ENCODE measurements around the gene SEC14L6. TPM values are rescaled to one million over a fixed set of nuclear protein-coding genes. Genes with fewer than 3 reads are reported as not detected.

The SEC14L6 gene
- total and polyA plus RNA-seq, 9 of the 15 experiments (the other 6 are each of a cell fraction or from before 2014, with no cell fraction given): 0.29 to 6.1 (median 1.9) TPM

GRCh38 chr22:30541961-30542810 is 4.4 kb downstream of the SEC14L6 start:
- peak overlapping the region; percentile 45 for H3K4me3 ChIP-seq
- BruUV-seq (replicated peaks): no TSS peak
- no peak for TF ChIP-seq SLC30A9 (CRISPR knock-in tag; IDR thresholded peaks at IDR 0.05)
- no peak for TF ChIP-seq CSDE1 (IDR thresholded peaks at IDR 0.05)
- TF ChIP-seq HOMEZ (CRISPR knock-in tag; IDR thresholded peaks at IDR 0.05): no peak
- TF ChIP-seq ERF (CRISPR knock-in tag; IDR thresholded peaks at IDR 0.05): no peak
- peak; percentile 43; the same call in 1 of the 2 replicates for TF ChIP-seq PHF8 (IDR thresholded peaks at IDR 0.05; ENCODE audit: borderline replicate concordance, low read length)
- TF ChIP-seq MXI1 (IDR thresholded peaks at IDR 0.05; ENCODE audit: low read depth, low read length): no peak
- no peak for TF ChIP-seq ZNF584 (CRISPR knock-in tag; IDR thresholded peaks at IDR 0.05; ENCODE audit: low read depth)
- no peak for TF ChIP-seq SNAPC5 (CRISPR knock-in tag; IDR thresholded peaks at IDR 0.05)
- TF ChIP-seq ZNF695 (CRISPR knock-in tag; IDR thresholded peaks at IDR 0.05): no peak
- TF ChIP-seq ZNF407 (IDR thresholded peaks at IDR 0.05; ENCODE audit: low read depth): no peak
- TF ChIP-seq ADNP (tag; IDR thresholded peaks at IDR 0.05): no peak
- TF ChIP-seq CTBP1 (IDR thresholded peaks at IDR 0.05; ENCODE audit: borderline replicate concordance): peak; percentile 44; the same call in 1 of the 2 replicates

More at GRCh38 chr22:30541961-30542810, 4.4 kb downstream of the SEC14L6 start:
- H4K20me1 ChIP-seq (replicated peaks; ENCODE audit: control insufficient read depth, insufficient read depth, low read length): no peaks in the 10 kb centered on the region
- H2AFZ ChIP-seq (ENCODE audit: low read depth, low read length): peak overlapping the region; percentile 87
- peaks cover 6 to 19% of the 10 kb centered on the region in 2 experiments; a peak in 4 of 5 replicates for H3K4me1 ChIP-seq (replicated peaks in 1 of 2; ENCODE audit: control insufficient read depth in 2 of 2, insufficient read depth in 2 of 2, low read length in 2 of 2)
- 10% methylated on average over 17 of the region's 64 CpGs for WGBS (ENCODE audit: insufficient coverage, low coverage, missing lambda C conversion rate)
- H3K27me3 ChIP-seq (ENCODE audit: control insufficient read depth in 2 of 2, insufficient read depth in 2 of 2, low read length in 2 of 2): no peaks in the 10 kb centered on the region
- no peaks in the 10 kb centered on the region for H3K79me2 ChIP-seq (ENCODE audit: control insufficient read depth, insufficient read depth, low read length)
- ChIA-PET POLR2A (interaction anchor here (0.6 to 0.8 kb wide), 2 partner anchors 10 to 609 kb away, joined by 3 to 5 read pairs; no protein-coding TSS in a partner anchor), CTCF (ENCODE audit: low intra/inter-chr PET ratio) (no interaction called here)
- H3K9me3 ChIP-seq (replicated peaks; ENCODE audit: control insufficient read depth, insufficient read depth, low read depth, low read length): no peaks in the 10 kb centered on the region
- no peaks in the 10 kb centered on the region for H3K9me1 ChIP-seq (ENCODE audit: control insufficient read depth, insufficient read depth, low read length)
- peak overlapping the region; percentile 71 for H3K4me2 ChIP-seq (ENCODE audit: insufficient read depth, low read length)
- intact Hi-C loops (cut with micrococcal nuclease) (no loop called here), in situ Hi-C loops (cut with MboI) (no loop called here)
- peak; percentile 32 to 66 (median 36) for DNase-seq (ENCODE audit: extremely low read depth in 1 of 4, low spot score in 3 of 4)
- FAIRE-seq: peak; percentile 19
- no peaks in the 10 kb centered on the region for H3K36me3 ChIP-seq (ENCODE audit: control insufficient read depth, insufficient read depth, low read length)
- ATAC-seq: peak; percentile 84
- H3K27ac ChIP-seq (ENCODE audit: extremely low read depth, low read depth, low read length): peak overlapping the region; percentile 51; the same call in 1 of the 3 replicates
- peak overlapping the region; percentile 67 to 90 for H3K9ac ChIP-seq (ENCODE audit: insufficient read depth in 1 of 2, low read depth in 2 of 2, low read length in 2 of 2)
